GM06990 (cell line): ENCODE data around the gene AP1G2.
"Not testable (repeated sequence)": the region's sequence is repeated elsewhere in the genome, so short reads cannot be mapped to it uniquely, and the experiment has no call there.

Experiments used
- DNase-seq: peaks from one replicate; pipeline ENCODE4 v3.0.0-alpha.2; 2011; ENCODE audit not compliant: insufficient read length; ENCODE audit errors: extremely low read depth
- H3K27me3 ChIP-seq: replicated peaks from 2 replicates; pipeline ENCODE4 v1.6.0; 2011; ENCODE audit warnings: low read length; ENCODE audit not compliant: control insufficient read depth, insufficient read depth
- H3K36me3 ChIP-seq: 2 replicates; pipeline ENCODE4 v1.5.1; 2011; ENCODE audit warnings: low read length; ENCODE audit not compliant: control insufficient read depth, insufficient read depth
- H3K4me3 ChIP-seq: replicated peaks from 2 replicates; pipeline ENCODE4 v1.5.1; 2011; ENCODE audit warnings: low read depth, mild to moderate bottlenecking, control low read depth, low read length
- CTCF ChIP-seq: IDR thresholded peaks from 2 replicates; pipeline ENCODE4 v1.5.1; 2011; ENCODE audit warnings: low read length, control low read depth, mild to moderate bottlenecking, inconsistent platforms; ENCODE audit not compliant: insufficient read depth, poor library complexity, severe bottlenecking

The AP1G2 gene

GRCh38 chr14:23601845-23602180 is 34.2 kb upstream of the AP1G2 start:
- no peaks in the 10 kb centered on the region for H3K27me3 ChIP-seq
- no peaks in the 10 kb centered on the region for H3K36me3 ChIP-seq
- DNase-seq: no peak
- no peak overlapping the region for H3K4me3 ChIP-seq
- TF ChIP-seq CTCF: no peak

GRCh38 chr14:23601424-23601823 is 33.8 kb upstream of the AP1G2 start:
- DNase-seq: no peak
- no peaks in the 10 kb centered on the region for H3K36me3 ChIP-seq
- no peak for TF ChIP-seq CTCF
- H3K27me3 ChIP-seq: no peaks in the 10 kb centered on the region
- no peak overlapping the region for H3K4me3 ChIP-seq

GRCh38 chr14:23600806-23601205 is 33.2 kb upstream of the AP1G2 start:
- no peaks in the 10 kb centered on the region for H3K27me3 ChIP-seq
- no peak for TF ChIP-seq CTCF
- no peaks in the 10 kb centered on the region for H3K36me3 ChIP-seq
- no peak for DNase-seq
- H3K4me3 ChIP-seq: no peak overlapping the region

GRCh38 chr14:23600322-23600707 is 32.7 kb upstream of the AP1G2 start:
- H3K36me3 ChIP-seq: no peaks in the 10 kb centered on the region
- TF ChIP-seq CTCF: no peak
- H3K4me3 ChIP-seq: no peak overlapping the region
- no peaks in the 10 kb centered on the region for H3K27me3 ChIP-seq
- no peak for DNase-seq

GRCh38 chr14:23594191-23594590 is 26.6 kb upstream of the AP1G2 start:
- H3K36me3 ChIP-seq, DNase-seq, H3K4me3 ChIP-seq, H3K27me3 ChIP-seq: not testable (repeated sequence)

- TF ChIP-seq CTCF: no peak
Observed at GRCh38 chr14:23590198-23590597, 22.6 kb upstream of the AP1G2 start.

More at GRCh38 chr14:23590198-23590597, 22.6 kb upstream of the AP1G2 start:
- no peak overlapping the region for H3K4me3 ChIP-seq
- no peak for DNase-seq
- H3K36me3 ChIP-seq: no peaks in the 10 kb centered on the region
- no peaks in the 10 kb centered on the region for H3K27me3 ChIP-seq
